K562 (cell line): ENCODE data around the gene PPHLN1. TPM values are rescaled to one million over a fixed set of nuclear protein-coding genes. Genes with fewer than 3 reads are reported as not detected.

ENCODE experiments used
- ATF2 ChIP-seq: sonication (generic); formaldehyde crosslinking; IDR thresholded peaks from 2 replicates; pipeline ENCODE4 v1.8.1; 2022; ENCODE audit warnings: missing genetic modification reagents
- JUND ChIP-seq, 2 experiments: IDR thresholded peaks; 2 replicates in 1 of 2; 3 replicates in 1 of 2; pipeline ENCODE4 v1.6.1; 2011; ENCODE audit warnings: borderline replicate concordance in 2 of 2, low read depth in 2 of 2, low read length in 2 of 2, improper control_type of control experiment in 1 of 2, missing biosample characterization in 1 of 2, missing genetic modification characterization in 1 of 2, missing genetic modification reagents in 1 of 2
- MCM3 ChIP-seq: fragments of 450-650 bp; IDR thresholded peaks from 2 replicates; pipeline ENCODE4 v1.6.1; 2016
- MTA1 ChIP-seq: fragments of 450-650 bp; IDR thresholded peaks from 2 replicates; pipeline ENCODE4 v1.6.1; 2017; ENCODE audit warnings: borderline replicate concordance
- NR2C2 ChIP-seq, 2 experiments: fragments of 200-800 bp in 1 of 2; sonication (Bioruptor generic) in 1 of 2; sonication (generic) in 1 of 2; formaldehyde crosslinking in 1 of 2; IDR thresholded peaks; 2 replicates each; pipeline versions ENCODE4 v1.6.1 to v1.8.0; 2016 to 2022; ENCODE audit warnings: mild to moderate bottlenecking in 1 of 2, missing compliant biosample characterization in 1 of 2, missing genetic modification characterization in 1 of 2, missing genetic modification reagents in 1 of 2
- PCBP1 ChIP-seq: fragments of 200-400 bp; formaldehyde crosslinking; IDR thresholded peaks from 2 replicates; pipeline ENCODE4 v1.6.1; 2018; ENCODE audit warnings: mild to moderate bottlenecking, low read depth, low read length; ENCODE audit not compliant: poor library complexity, severe bottlenecking
- RAD51 ChIP-seq: fragments of 450-650 bp; IDR thresholded peaks from 2 replicates; pipeline ENCODE4 v1.7.1; 2016; ENCODE audit warnings: low read depth, mild to moderate bottlenecking, borderline replicate concordance
- ZBTB7A ChIP-seq: IDR thresholded peaks from 2 replicates; pipeline ENCODE4 v1.6.1; 2011; ENCODE audit warnings: low read depth, mild to moderate bottlenecking, low read length, moderate library complexity, borderline replicate concordance; ENCODE audit not compliant: control insufficient read depth
- ZNF212 ChIP-seq: fragments of 450-650 bp; formaldehyde crosslinking; IDR thresholded peaks from 2 replicates; pipeline ENCODE4 v1.4.0; 2020; ENCODE audit warnings: mild to moderate bottlenecking
- ZNF551 ChIP-seq: fragments of 250-450 bp; sonication (Bioruptor Pico); IDR thresholded peaks from 2 replicates; pipeline ENCODE4 v1.5.0; 2021; ENCODE audit warnings: mild to moderate bottlenecking, moderate library complexity
- ZNF561 ChIP-seq: fragments of 450-650 bp; formaldehyde crosslinking; conservative IDR thresholded peaks from 2 replicates; pipeline ENCODE4 v1.4.0; 2020; ENCODE audit warnings: mild to moderate bottlenecking, moderate library complexity
- polyA plus RNA-seq, 8 experiments: library from polyadenylated mRNA; depleted of rRNA in 4 of 8; stranded (reverse) in 5 of 8; unstranded in 3 of 8; fragments of >200 nt; fragmentation: Nextera tagmentation in 2 of 8; fragmentation: Illumina TruSeq in 1 of 8; extraction: Ambion mirVana in 2 of 8; extraction: Trizol in 1 of 8; gene quantifications; 2 replicates each; pipeline versions ENCODE4 v1.2.1 to v1.2.3, GENCODE V29; 2011 to 2014; ENCODE audit warnings: inconsistent platforms in 1 of 8, missing spikeins in 1 of 8
- total RNA-seq, 7 experiments: library from RNA; depleted of rRNA in 6 of 7; stranded (reverse); fragments of >200 nt in 6 of 7; fragmentation: Illumina TruSeq in 2 of 7; extraction: Trizol in 2 of 7; gene quantifications; 2 replicates each; pipeline versions ENCODE4 v1.2.1 to v1.2.3, GENCODE V29; 2011 to 2021; ENCODE audit warnings: low replicate concordance in 1 of 7
- TF ChIP-seq, protein P1 (sequence below): fragments of 450-650 bp; IDR thresholded peaks from 2 replicates; pipeline ENCODE4 v1.6.1; 2016
- TF ChIP-seq, protein P2 (sequence below): fragments of 250-450 bp; sonication (Bioruptor Pico); IDR thresholded peaks from 2 replicates; pipeline ENCODE4 v1.5.0; 2021; ENCODE audit warnings: mild to moderate bottlenecking, borderline replicate concordance
- TF ChIP-seq, protein P3 (sequence below), 2 experiments: fragments of 450-650 bp in 1 of 2; IDR thresholded peaks; 2 replicates each; pipeline ENCODE4 v1.6.1; 2011 to 2017; ENCODE audit warnings: low read depth in 2 of 2, antibody characterized with exemption in 1 of 2, borderline replicate concordance in 1 of 2, low read length in 1 of 2, mild to moderate bottlenecking in 1 of 2, mixed read lengths in 1 of 2; ENCODE audit not compliant: control insufficient read depth in 1 of 2
- TF ChIP-seq, protein P4 (sequence below): fragments of 250-450 bp; sonication (Bioruptor Pico); IDR thresholded peaks from 2 replicates; pipeline ENCODE4 v1.4.0; 2020; ENCODE audit warnings: mild to moderate bottlenecking

PPHLN1 gene
- total and polyA plus RNA-seq, 9 of the 15 experiments (the other 6 are each of a cell fraction or from before 2014, with no cell fraction given) = 66.3 to 112 (median 93.6) TPM

GRCh38 chr12:42325653-42326474 lies at the start of gene PPHLN1, which contains the start of gene ZCRB1 (continued):
- no peak for TF ChIP-seq ATF2 (CRISPR knock-in tag)
- peak; percentile 97 for TF ChIP-seq MTA1
- TF ChIP-seq, protein P1, sequence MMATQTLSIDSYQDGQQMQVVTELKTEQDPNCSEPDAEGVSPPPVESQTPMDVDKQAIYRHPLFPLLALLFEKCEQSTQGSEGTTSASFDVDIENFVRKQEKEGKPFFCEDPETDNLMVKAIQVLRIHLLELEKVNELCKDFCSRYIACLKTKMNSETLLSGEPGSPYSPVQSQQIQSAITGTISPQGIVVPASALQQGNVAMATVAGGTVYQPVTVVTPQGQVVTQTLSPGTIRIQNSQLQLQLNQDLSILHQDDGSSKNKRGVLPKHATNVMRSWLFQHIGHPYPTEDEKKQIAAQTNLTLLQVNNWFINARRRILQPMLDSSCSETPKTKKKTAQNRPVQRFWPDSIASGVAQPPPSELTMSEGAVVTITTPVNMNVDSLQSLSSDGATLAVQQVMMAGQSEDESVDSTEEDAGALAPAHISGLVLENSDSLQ = no peak
- no peak for TF ChIP-seq NR2C2 (CRISPR knock-in tag; IDR thresholded peaks at IDR 0.05)
- TF ChIP-seq NR2C2 (tag; IDR thresholded peaks at IDR 0.05) = peak; percentile 68
- TF ChIP-seq, protein P2, sequence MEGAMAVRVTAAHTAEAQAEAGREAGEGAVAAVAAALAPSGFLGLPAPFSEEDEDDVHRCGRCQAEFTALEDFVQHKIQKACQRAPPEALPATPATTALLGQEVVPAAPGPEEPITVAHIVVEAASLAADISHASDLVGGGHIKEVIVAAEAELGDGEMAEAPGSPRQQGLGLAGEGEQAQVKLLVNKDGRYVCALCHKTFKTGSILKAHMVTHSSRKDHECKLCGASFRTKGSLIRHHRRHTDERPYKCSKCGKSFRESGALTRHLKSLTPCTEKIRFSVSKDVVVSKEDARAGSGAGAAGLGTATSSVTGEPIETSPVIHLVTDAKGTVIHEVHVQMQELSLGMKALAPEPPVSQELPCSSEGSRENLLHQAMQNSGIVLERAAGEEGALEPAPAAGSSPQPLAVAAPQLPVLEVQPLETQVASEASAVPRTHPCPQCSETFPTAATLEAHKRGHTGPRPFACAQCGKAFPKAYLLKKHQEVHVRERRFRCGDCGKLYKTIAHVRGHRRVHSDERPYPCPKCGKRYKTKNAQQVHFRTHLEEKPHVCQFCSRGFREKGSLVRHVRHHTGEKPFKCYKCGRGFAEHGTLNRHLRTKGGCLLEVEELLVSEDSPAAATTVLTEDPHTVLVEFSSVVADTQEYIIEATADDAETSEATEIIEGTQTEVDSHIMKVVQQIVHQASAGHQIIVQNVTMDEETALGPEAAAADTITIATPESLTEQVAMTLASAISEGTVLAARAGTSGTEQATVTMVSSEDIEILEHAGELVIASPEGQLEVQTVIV (CRISPR knock-in tag) = no peak
- TF ChIP-seq, protein P3, sequence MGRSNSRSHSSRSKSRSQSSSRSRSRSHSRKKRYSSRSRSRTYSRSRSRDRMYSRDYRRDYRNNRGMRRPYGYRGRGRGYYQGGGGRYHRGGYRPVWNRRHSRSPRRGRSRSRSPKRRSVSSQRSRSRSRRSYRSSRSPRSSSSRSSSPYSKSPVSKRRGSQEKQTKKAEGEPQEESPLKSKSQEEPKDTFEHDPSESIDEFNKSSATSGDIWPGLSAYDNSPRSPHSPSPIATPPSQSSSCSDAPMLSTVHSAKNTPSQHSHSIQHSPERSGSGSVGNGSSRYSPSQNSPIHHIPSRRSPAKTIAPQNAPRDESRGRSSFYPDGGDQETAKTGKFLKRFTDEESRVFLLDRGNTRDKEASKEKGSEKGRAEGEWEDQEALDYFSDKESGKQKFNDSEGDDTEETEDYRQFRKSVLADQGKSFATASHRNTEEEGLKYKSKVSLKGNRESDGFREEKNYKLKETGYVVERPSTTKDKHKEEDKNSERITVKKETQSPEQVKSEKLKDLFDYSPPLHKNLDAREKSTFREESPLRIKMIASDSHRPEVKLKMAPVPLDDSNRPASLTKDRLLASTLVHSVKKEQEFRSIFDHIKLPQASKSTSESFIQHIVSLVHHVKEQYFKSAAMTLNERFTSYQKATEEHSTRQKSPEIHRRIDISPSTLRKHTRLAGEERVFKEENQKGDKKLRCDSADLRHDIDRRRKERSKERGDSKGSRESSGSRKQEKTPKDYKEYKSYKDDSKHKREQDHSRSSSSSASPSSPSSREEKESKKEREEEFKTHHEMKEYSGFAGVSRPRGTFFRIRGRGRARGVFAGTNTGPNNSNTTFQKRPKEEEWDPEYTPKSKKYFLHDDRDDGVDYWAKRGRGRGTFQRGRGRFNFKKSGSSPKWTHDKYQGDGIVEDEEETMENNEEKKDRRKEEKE (IDR thresholded peaks at IDR 0.05; ENCODE audit: borderline replicate concordance in 1 of 2, control insufficient read depth in 1 of 2, low read depth in 2 of 2, low read length in 1 of 2) = no peak
- TF ChIP-seq MCM3 = no peak
- peak; percentile 56; the same call in 1 of the 2 replicates for TF ChIP-seq JUND (IDR thresholded peaks at IDR 0.05; ENCODE audit: borderline replicate concordance, low read depth, low read length)
- no peak; the same call in 2 of the 3 replicates for TF ChIP-seq JUND (tag; IDR thresholded peaks at IDR 0.05; ENCODE audit: borderline replicate concordance, low read depth, low read length)
- TF ChIP-seq PCBP1 = no peak
- TF ChIP-seq ZBTB7A = peak; percentile 51
- TF ChIP-seq ZNF551 (CRISPR knock-in tag) = no peak
- TF ChIP-seq ZNF561 (CRISPR knock-in tag) = no peak
- TF ChIP-seq ZNF212 (CRISPR knock-in tag) = no peak
- TF ChIP-seq RAD51 = no peak
- TF ChIP-seq, protein P4, sequence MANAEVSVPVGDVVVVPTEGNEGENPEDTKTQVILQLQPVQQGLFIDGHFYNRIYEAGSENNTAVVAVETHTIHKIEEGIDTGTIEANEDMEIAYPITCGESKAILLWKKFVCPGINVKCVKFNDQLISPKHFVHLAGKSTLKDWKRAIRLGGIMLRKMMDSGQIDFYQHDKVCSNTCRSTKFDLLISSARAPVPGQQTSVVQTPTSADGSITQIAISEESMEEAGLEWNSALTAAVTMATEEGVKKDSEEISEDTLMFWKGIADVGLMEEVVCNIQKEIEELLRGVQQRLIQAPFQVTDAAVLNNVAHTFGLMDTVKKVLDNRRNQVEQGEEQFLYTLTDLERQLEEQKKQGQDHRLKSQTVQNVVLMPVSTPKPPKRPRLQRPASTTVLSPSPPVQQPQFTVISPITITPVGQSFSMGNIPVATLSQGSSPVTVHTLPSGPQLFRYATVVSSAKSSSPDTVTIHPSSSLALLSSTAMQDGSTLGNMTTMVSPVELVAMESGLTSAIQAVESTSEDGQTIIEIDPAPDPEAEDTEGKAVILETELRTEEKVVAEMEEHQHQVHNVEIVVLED (CRISPR knock-in tag) = no peak
